GM12878 (cell line): ENCODE results near the gene KIF26A.

Experiments
- CTCF ChIP-seq, 3 experiments: IDR thresholded peaks in 2 of 3; conservative IDR thresholded peaks in 1 of 3; 2 replicates each; pipeline ENCODE4 v1.5.1; 2011; ENCODE audit warnings: low read depth in 3 of 3, low read length in 3 of 3, mild to moderate bottlenecking in 3 of 3, control low read depth in 2 of 3, moderate library complexity in 2 of 3, inconsistent platforms in 1 of 3, mixed read lengths in 1 of 3; ENCODE audit not compliant: control insufficient read depth in 2 of 3, insufficient read depth in 1 of 3; ENCODE audit errors: extremely low read depth in 1 of 3
- ZNF274 ChIP-seq: IDR thresholded peaks from one replicate; pipeline ENCODE4 v1.8.0; 2011; ENCODE audit not compliant: insufficient read length, insufficient read depth

GRCh38 chr14:104229534-104230055 is 91.2 kb downstream of the KIF26A start:
- no peak for TF ChIP-seq ZNF274
- no peak for TF ChIP-seq CTCF (IDR thresholded peaks at IDR 0.05 in 2 of 3, conservative IDR thresholded peaks at IDR 0.05 in 1 of 3; ENCODE audit: control insufficient read depth in 2 of 3, extremely low read depth in 1 of 3, insufficient read depth in 1 of 3, low read depth in 3 of 3, low read length in 3 of 3)
